Adrenal gland (tissue), 5 donors: ENCODE results near the gene FGGY.

Experiments used
- CTCF ChIP-seq, 6 experiments: fragments of 450-650 bp in 4 of 6; fragments of 200-600 bp in 2 of 6; sonication (generic) in 1 of 6; IDR thresholded peaks; 1 replicate in 5 of 6; 2 replicates in 1 of 6; pipeline versions ENCODE4 v1.5.1 to v1.8.0; 2016 to 2021; ENCODE audit warnings: antibody characterized with exemption in 6 of 6, mild to moderate bottlenecking in 2 of 6, moderate library complexity in 1 of 6
- POLR2A ChIP-seq, 2 donors: fragments of 450-650 bp; IDR thresholded peaks; one replicate each; pipeline ENCODE4 v1.6.1; 2017; ENCODE audit warnings: antibody characterized with exemption in 2 of 2, mild to moderate bottlenecking in 2 of 2, moderate library complexity in 1 of 2
- donor health status: DM: no; HTN: no; CAD: no.

GRCh38 chr1:59670662-59671061 is 373.8 kb downstream of the FGGY start:
- TF ChIP-seq CTCF (IDR thresholded peaks at IDR 0.05): no peak
- TF ChIP-seq POLR2A (IDR thresholded peaks at IDR 0.05): no peak
